ENCODE results near the gene GGTA1.
"Not testable (repeated sequence)": the region's sequence is repeated elsewhere in the genome, so short reads cannot be mapped to it uniquely, and the experiment has no call there.

The GGTA1 gene

GRCh38 chr9:121518634-121519033 is 19.0 kb upstream of the GGTA1 start:
- DNase-seq (ENCODE audit: low read depth): no peak
- no peak overlapping the region for H3K4me3 ChIP-seq (ENCODE audit: control insufficient read depth, low read depth, low read length)
- TF ChIP-seq, protein P1, sequence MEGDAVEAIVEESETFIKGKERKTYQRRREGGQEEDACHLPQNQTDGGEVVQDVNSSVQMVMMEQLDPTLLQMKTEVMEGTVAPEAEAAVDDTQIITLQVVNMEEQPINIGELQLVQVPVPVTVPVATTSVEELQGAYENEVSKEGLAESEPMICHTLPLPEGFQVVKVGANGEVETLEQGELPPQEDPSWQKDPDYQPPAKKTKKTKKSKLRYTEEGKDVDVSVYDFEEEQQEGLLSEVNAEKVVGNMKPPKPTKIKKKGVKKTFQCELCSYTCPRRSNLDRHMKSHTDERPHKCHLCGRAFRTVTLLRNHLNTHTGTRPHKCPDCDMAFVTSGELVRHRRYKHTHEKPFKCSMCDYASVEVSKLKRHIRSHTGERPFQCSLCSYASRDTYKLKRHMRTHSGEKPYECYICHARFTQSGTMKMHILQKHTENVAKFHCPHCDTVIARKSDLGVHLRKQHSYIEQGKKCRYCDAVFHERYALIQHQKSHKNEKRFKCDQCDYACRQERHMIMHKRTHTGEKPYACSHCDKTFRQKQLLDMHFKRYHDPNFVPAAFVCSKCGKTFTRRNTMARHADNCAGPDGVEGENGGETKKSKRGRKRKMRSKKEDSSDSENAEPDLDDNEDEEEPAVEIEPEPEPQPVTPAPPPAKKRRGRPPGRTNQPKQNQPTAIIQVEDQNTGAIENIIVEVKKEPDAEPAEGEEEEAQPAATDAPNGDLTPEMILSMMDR (IDR thresholded peaks at IDR 0.05; ENCODE audit: control insufficient read depth, insufficient read depth, low read depth, low read length, missing control alignments): no peak

DNA sequence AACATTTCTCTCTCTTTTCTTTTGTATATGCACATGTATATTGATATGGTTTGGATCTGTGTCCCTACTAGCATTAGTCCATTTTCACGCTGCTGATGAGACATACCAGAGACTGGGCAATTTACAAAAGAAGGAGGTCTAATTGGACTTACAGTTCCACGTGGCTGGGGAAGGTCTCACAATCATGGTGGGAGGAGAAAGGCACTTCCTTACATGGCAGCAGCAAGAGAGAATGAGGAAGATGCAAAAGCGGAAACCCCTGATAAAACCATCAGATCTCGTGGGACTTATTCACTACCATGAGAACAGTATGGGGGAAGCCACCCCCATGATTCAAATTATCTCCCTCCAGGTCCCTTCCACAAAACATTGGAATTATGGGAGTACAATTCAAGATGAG is 13.5 kb upstream of the GGTA1 start:
- DNase-seq (ENCODE audit: low read depth); H3K4me3 ChIP-seq (ENCODE audit: control insufficient read depth, low read depth, low read length): not testable (repeated sequence)

DNA sequence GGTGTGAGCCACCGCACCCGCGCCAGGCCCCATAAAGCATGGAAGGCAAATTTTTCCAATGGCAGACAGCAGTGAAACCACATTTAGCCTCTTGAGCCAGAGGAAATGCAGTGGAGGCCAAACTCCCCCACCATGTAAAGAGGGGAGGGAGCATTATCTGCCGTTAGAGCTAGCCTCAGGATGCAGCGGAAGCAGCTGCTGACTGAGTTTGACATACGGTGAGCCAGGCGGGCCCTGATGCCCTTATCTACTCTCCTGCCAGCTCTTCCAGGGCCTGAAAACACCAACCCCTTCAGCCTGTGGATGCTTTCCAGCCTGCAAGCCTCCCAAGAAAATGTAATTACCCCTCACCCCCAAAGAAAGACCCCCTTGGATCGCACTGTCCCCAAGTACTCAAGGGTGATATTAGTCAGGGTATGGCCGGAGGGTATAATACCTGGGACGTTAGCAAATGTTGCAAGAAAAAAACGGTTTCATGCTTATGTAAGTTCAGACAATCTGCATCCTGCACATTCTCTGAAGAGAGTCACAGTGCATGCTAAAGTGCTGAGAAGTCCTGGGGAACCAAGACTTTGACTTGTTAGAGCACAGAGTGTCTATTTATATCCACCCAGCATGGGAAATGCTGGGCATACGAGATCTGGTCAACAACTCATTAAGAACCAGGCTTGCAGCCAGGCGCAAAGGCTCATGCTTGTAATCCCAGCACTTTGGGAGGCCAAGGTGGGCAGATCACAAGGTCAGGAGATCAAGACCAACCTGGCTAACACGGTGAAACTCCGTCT is 11.3 kb upstream of the GGTA1 start:
- TF ChIP-seq, protein P1 (IDR thresholded peaks at IDR 0.05; ENCODE audit: control insufficient read depth, insufficient read depth, low read depth, low read length, missing control alignments): no peak

DNA sequence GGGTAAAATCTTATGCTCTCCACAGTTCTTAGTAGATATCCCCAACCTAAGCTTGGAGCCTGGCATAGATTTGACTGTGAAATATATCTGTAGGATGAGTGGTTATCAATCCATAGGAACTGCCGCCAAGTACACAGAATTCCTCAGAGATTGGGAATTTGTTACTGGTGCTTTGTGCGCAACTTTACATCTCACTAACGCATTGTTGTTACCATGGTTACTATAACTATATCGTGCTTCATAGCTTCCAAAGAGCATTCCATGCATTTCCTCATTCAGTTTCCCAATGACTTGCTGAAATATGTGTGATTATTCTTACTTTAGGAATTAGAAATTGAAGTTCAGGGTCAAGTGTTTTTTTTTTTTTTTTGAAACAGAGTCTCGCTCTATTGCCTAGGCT is 9.5 kb upstream of the GGTA1 start:
- no peak for DNase-seq (ENCODE audit: low read depth)
- no peak overlapping the region for H3K4me3 ChIP-seq (ENCODE audit: control insufficient read depth, low read depth, low read length)
- TF ChIP-seq, protein P1 (IDR thresholded peaks at IDR 0.05; ENCODE audit: control insufficient read depth, insufficient read depth, low read depth, low read length, missing control alignments): no peak

More for the DNA sequence above, 11.3 kb upstream of the GGTA1 start:
- no peak overlapping the region for H3K4me3 ChIP-seq (ENCODE audit: control insufficient read depth, low read depth, low read length)
- no peak for DNase-seq (ENCODE audit: low read depth)

GRCh38 chr9:121508415-121508814 is 8.8 kb upstream of the GGTA1 start:
- no peak for DNase-seq (ENCODE audit: low read depth)
- H3K4me3 ChIP-seq (ENCODE audit: control insufficient read depth, low read depth, low read length): no peak overlapping the region
- TF ChIP-seq, protein P1 (IDR thresholded peaks at IDR 0.05; ENCODE audit: control insufficient read depth, insufficient read depth, low read depth, low read length, missing control alignments): no peak

GRCh38 chr9:121505903-121506735 is 6.5 kb upstream of the GGTA1 start:
- TF ChIP-seq, protein P1 (IDR thresholded peaks at IDR 0.05; ENCODE audit: control insufficient read depth, insufficient read depth, low read depth, low read length, missing control alignments): no peak
- no peak for DNase-seq (ENCODE audit: low read depth)
- no peak overlapping the region for H3K4me3 ChIP-seq (ENCODE audit: control insufficient read depth, low read depth, low read length)

DNA sequence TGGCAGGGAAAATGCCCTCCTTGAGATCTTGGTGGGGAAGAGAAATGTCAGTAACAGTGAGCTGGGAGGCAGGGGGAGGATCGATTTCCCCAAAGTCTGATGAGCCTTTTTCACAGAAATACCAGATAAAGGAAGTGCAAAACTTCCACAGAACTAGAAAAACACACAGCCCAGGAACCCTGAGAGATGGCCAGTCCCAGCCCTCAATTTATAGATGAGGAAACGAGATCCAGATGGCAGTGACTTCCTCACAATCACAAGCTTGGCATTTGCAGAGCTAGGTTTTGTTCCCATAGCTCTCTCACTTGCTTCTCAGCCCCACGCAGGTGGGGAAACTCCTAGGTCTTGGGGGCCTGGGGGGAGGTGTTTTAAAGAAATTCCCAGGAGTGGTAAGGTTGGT is 3.8 kb upstream of the GGTA1 start:
- no peak for DNase-seq (ENCODE audit: low read depth)
- TF ChIP-seq, protein P1 (IDR thresholded peaks at IDR 0.05; ENCODE audit: control insufficient read depth, insufficient read depth, low read depth, low read length, missing control alignments): no peak
- H3K4me3 ChIP-seq (ENCODE audit: control insufficient read depth, low read depth, low read length): no peak overlapping the region
